RKO (cell line): ENCODE results near the gene NMNAT2.
"Not testable (repeated sequence)": the region's sequence is repeated elsewhere in the genome, so short reads cannot be mapped to it uniquely, and the experiment has no call there.

Experiments used
- DNase-seq: peaks from one replicate; pipeline ENCODE4 v3.0.0-alpha.2; 2016; ENCODE audit warnings: low spot score

The NMNAT2 gene

DNA sequence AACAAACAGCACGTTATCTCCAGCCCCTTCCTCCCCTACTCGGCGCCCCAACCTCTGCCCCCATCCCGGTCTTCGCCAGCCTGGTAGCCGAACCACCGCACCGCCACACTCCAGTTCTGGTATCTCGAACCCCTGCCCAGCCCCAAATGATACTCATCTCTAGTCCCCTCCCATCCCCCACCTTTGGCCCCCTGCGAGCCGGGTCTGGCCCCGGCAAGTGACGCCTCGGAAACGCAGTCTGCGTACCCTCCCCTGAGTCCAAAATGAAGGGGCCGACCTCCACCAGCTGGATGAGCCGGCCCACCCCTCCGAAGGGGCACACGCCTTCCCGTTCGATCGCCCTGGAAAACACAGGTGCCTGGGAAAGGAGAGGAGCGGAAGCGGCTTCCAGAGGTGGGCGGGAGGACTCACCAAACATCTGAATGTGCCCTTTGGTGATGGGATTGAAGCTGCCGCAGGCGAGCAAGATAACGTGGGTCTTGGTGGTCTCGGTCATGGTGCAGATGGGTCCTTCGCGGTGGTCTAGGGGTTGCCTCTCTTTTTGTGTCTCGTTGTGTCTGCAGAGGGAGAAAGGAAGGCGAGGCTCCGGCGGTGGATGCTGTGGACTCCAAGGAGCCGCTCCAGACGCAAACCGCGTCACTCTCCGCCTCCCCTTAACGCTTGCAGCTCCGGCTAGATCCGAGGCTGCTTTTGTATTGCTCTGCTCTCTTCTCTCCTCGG, at the start of gene NMNAT2:
Gene NMNAT2, minus strand, starts transcription at position 609 of the 720 bp plus-strand sequence. Its CDS starts 113 bp downstream, at position 496.
- no peak for DNase-seq

DNA sequence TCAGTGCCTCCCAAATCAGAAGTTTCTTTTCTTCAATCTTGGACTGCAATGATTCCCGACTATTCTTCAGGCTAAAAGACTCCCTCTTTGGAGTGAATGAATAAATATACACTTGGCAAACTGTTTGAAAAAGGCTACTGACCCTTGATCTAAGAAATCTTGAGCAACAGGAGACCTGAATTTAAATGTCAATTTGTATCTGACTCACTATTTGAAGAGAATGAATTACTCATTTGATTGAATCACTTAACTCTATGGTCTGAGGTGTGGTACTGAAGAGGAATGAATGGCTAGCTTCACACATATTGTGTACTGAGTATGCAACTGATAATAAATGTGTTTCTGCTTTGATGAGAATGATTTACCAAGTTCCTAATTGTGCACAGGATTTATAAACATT, 49.5 kb upstream of the NMNAT2 start:
- peak; percentile 50 for DNase-seq

DNA sequence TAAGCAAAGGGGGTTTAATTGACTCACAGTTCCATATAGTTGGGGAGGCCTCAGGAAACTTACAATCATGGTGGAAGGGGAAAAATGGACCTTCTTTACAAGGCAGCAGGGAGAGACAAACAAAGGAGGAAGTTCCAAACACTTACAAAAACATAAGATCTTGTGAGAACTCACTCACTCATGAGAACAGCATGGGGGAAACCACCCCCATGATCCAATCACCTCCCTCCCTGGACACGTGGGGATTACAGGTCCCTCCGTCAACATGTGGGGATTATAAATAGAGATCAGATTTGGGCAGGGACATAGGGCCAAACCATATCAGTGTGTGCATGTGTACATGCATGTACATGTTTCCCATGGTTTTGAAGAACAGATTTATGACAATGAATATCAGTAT, 48.6 kb upstream of the NMNAT2 start:
- DNase-seq = no peak

DNA sequence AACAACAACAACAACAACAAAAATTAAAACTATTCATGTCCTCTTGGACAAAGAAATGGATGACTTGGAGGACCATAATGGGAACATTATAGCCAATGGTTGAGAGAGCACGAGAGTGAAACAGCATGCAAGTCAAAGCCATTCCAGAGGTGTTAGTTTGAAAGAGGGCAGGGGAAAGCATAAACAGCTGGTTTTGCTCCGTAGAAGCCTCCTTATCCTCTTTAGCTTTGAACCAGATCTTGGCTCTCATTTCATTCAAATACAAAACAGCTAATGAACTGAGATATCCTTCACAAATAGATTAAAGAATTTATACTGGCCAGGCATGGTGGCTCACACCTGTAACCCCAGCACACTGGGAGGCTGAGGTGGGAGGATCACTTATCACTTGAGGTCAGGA, 45.4 kb upstream of the NMNAT2 start:
- no peak for DNase-seq

- DNase-seq = no peak
Observed at GRCh38 chr1:183461350-183461749, 43.2 kb upstream of the NMNAT2 start.

DNA sequence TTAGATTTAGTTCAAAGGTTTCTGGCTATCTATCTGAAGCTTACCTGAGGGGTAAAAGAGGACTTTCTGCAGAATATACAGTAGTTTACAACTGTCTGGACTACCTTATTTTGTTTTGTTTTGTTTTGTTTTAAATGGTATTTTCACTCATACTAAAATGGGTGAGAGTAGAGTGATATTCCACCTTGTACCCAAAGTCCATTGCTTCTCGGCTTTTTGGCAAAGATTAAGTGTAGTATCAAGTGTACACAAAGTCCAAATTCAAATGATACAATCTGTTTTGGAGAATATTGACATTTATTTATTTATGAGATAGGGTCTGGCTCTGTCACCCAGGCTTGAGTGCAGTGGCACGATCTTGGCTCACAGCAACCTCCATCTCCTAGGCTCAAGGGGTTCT, 42.4 kb upstream of the NMNAT2 start:
- no peak for DNase-seq

DNA sequence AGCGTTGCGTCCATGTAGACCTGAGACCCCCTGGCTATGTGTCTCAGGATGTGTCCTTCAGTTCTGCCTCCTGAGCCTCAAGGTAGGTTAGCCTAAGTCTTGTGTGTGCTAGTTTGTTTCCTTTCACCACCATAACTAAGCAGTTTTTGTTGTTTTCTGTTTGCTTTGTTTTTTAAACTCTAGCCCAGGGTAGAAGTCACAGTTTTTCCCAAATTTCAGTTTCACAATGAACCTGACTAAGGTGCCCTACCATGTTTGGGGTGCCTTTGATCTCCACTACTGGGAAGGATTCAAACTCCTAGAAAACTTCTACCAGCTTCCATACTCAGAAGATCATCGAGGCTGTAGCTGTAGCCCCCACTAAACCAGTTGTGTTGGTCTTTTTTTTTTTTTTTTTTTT, 39.3 kb upstream of the NMNAT2 start:
- DNase-seq = no peak

DNA sequence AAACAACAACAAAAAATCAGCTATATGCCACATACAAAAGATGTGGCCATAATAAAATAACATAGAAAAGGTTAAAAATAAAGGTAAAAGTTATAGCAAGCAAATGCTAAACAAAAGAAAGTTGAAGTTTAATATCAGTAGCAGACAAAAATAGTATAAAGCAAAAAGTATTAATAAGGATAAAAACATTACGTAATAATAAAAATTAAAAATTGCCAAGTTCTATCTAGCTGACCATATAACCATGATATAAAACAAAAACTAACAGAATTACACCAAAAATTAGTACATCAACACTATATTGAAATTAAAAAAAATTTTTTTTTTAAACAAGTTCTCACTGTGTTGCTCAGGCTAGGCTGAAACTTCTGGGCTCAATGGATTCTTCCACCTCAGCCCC, 38.6 kb upstream of the NMNAT2 start:
- DNase-seq = no peak

GRCh38 chr1:183454377-183454776, 36.2 kb upstream of the NMNAT2 start:
- peak; percentile 23 for DNase-seq

- no peak for DNase-seq
Observed at GRCh38 chr1:183450093-183450492, 31.9 kb upstream of the NMNAT2 start.

DNA sequence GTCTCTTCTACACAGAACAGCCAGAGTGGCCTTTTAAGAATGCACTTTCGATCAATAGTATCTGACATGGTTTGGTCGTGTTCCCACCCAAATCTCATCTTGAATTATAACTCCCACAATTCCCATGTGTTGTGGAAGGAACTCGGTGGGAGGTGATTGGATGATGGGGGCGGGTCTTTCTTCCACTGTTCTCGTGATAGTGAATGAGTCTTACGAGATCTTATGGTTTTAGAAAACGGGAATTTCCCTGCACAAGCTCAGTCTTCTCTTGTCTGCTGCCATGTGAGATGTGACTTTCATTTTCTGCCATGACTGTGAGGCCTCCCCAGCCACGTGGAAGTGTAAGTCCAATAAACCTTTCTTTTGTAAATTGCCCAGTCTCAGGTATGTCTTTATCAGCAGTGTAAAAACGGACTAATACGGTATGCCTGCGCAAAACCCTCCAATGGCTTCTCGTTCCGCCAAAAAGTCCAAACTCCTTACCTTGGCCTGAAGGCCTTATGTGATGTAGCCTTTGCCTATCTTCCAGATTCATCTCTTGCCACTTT, 31.1 kb upstream of the NMNAT2 start:
- DNase-seq = no peak

GRCh38 chr1:183444243-183444642, 26.1 kb upstream of the NMNAT2 start:
- no peak for DNase-seq

DNA sequence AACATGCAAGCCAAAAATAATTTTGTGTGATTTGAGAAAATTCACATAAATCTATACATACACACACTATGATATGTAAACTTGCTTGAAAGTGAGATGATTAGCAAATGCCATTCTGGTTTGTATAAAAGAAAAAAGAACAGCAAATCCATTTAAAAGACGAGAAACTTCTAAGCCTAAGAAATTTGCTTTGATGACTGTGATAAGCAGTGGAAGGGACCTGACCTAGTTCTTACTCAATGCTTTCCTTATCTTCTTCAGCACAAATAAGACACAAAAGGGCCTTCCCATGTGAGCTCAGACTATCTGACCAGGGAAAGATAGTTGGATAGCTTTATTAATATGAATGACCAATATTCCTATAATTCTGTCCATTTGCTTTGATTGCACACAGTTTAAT, 25.3 kb upstream of the NMNAT2 start:
- no peak for DNase-seq

GRCh38 chr1:183443011-183443410, 24.8 kb upstream of the NMNAT2 start:
- DNase-seq = peak; percentile 14

- no peak for DNase-seq
Observed at GRCh38 chr1:183438060-183438459, 19.9 kb upstream of the NMNAT2 start.

DNA sequence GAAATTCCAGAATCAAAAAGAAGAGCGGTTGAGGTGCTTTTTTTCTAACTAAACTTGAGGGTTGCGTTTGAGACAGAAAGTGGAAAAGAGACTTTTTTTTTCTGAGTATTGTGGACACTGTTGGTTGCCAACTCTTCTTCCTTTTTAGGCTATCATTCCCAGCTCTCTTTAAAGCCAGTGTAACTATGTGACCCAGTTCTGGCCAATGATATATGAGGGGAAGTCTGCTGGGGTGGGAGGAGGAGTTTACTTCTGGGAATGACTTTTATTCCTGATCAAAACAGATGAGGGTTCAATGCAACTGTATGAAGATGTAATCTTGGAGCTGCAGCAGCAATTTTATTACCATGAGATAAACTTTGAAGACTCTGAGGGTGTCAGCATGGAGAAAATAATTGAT, 17.3 kb upstream of the NMNAT2 start:
- DNase-seq = no peak

- DNase-seq = no peak
Observed at GRCh38 chr1:183433703-183434102, 15.5 kb upstream of the NMNAT2 start.

DNA sequence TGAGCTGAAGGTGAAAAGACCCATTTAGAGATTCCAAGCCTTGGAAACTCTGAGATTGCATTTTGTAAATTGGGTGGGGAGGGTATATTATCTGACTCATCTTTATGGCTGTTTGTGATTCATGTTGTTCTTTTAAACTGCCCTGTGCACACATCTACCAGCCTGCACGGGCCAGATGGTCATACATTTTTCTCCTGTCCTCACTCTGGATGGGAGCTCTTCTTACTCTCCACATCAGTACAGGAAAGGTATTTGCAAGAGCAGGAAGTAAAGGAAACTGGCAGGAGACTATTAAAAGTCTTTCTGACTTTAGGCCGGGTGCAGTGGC, 14.3 kb upstream of the NMNAT2 start:
- no peak for DNase-seq

- DNase-seq = no peak
Observed at GRCh38 chr1:183431840-183432547, 13.8 kb upstream of the NMNAT2 start.

DNA sequence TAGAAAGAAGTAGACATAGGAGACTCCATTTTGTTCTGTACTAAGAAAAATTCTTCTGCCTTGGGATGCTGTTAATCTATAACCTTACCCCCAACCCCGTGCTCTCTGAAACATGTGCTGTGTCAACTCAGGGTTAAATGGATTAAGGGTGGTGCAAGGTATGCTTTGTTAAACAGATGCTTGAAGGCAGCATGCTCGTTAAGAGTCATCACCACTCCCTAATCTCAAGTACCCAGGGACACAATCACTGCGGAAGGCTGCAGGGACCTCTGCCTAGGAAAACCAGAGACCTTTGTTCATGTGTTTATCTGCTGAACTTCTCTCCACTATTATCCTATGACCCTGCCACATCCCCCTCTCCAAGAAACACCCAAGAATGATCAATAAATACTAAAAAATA, 9.4 kb upstream of the NMNAT2 start:
- DNase-seq = not testable (repeated sequence)

- no peak for DNase-seq
Observed at GRCh38 chr1:183424691-183425090, 6.5 kb upstream of the NMNAT2 start.

DNA sequence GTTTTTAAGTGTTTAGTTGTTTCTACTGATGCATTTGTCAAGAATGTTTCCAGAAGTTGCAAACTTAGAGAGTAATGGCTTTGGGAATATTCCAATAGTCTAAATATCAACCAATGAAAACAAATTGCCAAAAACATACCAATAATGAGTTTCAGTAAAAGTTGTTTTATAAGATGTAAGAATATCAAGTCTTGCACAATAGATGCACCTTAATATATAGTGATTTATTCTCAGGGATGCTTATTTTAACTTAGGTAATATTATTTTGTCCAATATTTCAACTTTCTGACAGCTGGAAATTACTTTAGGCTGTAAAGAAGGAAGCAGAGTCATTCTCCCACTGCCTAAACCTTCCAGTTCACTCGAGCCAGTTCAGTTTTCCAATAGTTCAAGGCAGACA, 5.4 kb upstream of the NMNAT2 start:
- no peak for DNase-seq

- DNase-seq = no peak
Observed at GRCh38 chr1:183419399-183419798, 1.2 kb upstream of the NMNAT2 start.

DNA sequence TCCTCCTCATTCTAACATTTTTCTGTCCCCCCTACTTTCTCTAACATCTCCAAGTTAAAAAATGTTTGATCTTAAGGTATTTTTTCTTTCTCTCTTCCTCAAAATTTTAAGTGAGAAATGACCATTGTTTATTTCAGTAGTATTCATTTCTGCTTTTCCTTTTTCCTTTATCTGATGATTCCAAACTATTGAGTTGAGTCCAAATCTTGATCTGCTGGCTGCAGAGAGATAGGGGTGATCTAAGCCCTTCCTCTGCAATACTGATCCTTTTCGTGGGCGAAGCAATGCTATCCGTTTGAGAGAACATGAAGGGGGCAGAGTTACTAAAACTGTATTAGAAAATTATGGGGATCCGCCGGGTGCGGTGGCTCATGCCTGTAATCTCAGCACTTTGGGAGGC, 516 bp upstream of the NMNAT2 start:
- DNase-seq = no peak
